ENCODE results near the gene CXCR2.

The CXCR2 gene

DNA sequence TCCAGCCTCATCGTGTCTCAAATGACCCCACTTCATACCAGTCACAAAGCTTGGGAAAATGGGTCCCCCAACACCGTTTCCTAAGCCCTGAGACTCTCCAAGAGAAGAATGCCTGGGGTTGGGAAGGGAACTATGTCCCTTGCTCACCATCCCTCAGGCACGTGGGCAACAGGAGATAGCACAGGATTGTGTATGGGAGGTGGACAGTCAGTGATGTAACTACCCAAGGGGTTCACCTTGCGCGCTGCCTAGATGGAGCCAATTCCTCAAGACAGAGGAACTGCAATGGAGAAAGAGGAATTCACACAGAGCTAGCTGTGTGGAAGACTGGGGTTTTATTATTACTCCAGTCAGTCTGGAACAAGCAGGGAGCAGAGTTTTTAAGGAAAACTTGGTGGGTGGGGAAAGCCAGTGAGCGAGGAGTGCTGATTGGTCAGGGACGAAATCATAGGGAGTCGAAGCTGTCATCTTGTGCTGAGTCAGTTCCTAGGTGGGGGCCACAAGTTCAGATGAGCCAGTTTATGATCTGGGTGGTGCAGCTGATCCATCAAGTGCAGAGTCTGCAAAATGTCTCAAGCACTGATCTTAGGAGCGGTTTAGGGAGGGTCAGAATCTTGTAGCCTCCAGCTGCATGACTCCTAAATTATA is 54.8 kb downstream of the CXCR2 start:
- no peak for DNase-seq (ENCODE audit: low spot score)
- H3K27me3 Mint-ChIP-seq (ENCODE audit: low read depth): peaks cover 36% of the 10 kb centered on the region
- H3K9me3 Mint-ChIP-seq: no peaks in the 10 kb centered on the region
- no peaks in the 10 kb centered on the region for H3K36me3 Mint-ChIP-seq (ENCODE audit: low read depth)
- H3K4me1 Mint-ChIP-seq (ENCODE audit: low read depth): no peaks in the 10 kb centered on the region
- H3K4me3 Mint-ChIP-seq: no peak overlapping the region
- H3K27ac Mint-ChIP-seq: no peak overlapping the region

GRCh38 chr2:218184331-218184730 is 58.5 kb downstream of the CXCR2 start:
- no peak overlapping the region for H3K4me3 Mint-ChIP-seq
- no peaks in the 10 kb centered on the region for H3K36me3 Mint-ChIP-seq (ENCODE audit: low read depth)
- DNase-seq (ENCODE audit: low spot score): no peak
- H3K4me1 Mint-ChIP-seq (ENCODE audit: low read depth): peaks cover 7% of the 10 kb centered on the region
- peaks cover 21% of the 10 kb centered on the region for H3K27me3 Mint-ChIP-seq (ENCODE audit: low read depth)
- H3K27ac Mint-ChIP-seq: no peak overlapping the region
- H3K9me3 Mint-ChIP-seq: no peaks in the 10 kb centered on the region

GRCh38 chr2:218186355-218186766 is 60.5 kb downstream of the CXCR2 start:
- peaks cover 7% of the 10 kb centered on the region for H3K4me1 Mint-ChIP-seq (ENCODE audit: low read depth)
- H3K27ac Mint-ChIP-seq: no peak overlapping the region
- H3K27me3 Mint-ChIP-seq (ENCODE audit: low read depth): peaks cover 16% of the 10 kb centered on the region
- H3K36me3 Mint-ChIP-seq (ENCODE audit: low read depth): no peaks in the 10 kb centered on the region
- no peaks in the 10 kb centered on the region for H3K9me3 Mint-ChIP-seq
- no peak overlapping the region for H3K4me3 Mint-ChIP-seq
- peak; percentile 47 for DNase-seq (ENCODE audit: low spot score)

Measured in T-helper 2 cell treated with Interferon-gamma antibody and Interleukin-4, amounts not matched to agents 5 μg/mL and 100 μg/mL, for 36 hours (primary cell).